ENCODE data around the gene ATP8A2.
A peak's percentile ranks its signal among the peaks of the same experiment; 100 is the strongest.
"Not testable (repeated sequence)": the region's sequence is repeated elsewhere in the genome, so short reads cannot be mapped to it uniquely, and the experiment has no call there.

ATP8A2 gene

DNA sequence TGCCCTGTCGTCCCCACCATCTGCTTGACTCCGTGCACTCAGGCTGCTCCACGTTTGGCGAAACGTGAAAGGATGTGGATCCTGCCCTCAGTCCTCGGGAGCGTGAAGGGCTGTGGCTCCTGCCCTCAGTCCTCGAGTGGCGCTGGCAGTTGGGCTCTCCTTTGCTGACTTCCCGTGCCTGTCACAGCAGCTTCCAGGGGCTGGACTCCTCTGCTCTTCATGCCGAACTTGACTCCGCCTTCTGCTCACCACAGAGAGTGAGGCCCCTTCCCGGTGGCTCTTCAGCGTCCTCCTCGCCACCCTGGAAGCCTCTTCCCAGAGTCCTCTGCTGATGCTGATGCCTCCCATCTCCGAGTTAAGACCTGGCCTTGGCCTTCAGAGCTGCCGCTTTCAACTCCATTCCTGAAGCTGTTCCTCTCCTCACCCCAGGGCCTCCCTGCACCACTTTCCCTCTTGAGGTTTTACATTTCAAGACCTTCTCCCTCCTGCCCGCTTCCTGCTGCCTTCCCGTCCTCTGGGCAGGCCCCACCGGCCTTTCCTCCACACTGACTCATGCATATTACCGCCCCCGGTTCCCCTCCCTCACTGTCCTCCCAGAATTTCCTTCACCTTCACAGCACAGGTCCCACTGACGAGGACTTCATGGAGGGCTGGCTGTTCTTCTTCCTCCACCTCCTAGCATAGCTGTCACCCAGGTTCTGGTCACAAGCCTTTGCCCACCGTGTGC, 568.4 kb downstream of the ATP8A2 start:
- DNase-seq, result no peak

GRCh38 chr13:25943081-25943480, 571.3 kb downstream of the ATP8A2 start:
- no peak for DNase-seq

DNA sequence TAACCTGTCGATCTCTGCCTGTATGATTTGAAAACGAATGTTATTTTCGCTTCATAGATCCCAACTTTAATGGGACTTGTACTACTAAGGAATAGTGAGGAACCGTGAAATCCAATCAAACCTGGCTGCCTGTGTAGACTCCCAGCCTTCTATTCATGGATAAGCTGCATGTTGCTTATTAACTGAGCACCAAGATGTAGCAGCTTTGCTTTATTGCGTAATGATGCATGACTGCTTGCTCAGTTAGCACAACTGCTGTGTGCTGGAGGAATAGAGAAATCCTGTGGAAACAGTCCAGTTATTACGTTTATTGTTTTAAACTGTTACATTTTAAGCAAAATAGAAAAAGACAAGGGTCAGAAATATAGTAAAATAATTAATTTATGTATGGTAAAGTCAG, 571.9 kb downstream of the ATP8A2 start:
- DNase-seq, result no peak

GRCh38 chr13:25945596-25945995, 573.8 kb downstream of the ATP8A2 start:
- no peak for DNase-seq

DNA sequence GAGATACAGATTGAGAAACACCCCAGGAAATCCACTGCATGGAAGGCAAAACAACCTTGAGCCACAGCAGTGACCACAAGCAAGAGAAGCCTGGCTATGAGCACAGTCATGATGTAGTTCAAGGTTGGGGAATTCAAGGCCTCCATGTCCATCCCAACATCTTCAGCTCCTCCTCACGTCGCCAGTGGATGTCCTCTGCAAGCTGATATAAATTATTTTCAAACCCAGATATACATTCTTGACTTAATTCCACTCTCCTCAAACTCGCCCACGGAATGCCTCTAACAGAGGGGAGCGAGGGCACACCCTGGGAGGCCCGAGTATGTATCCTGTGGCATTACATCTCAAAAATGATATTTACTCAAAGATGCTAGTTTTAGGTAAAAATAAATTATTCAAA, 574.5 kb downstream of the ATP8A2 start:
- DNase-seq, result no peak

DNA sequence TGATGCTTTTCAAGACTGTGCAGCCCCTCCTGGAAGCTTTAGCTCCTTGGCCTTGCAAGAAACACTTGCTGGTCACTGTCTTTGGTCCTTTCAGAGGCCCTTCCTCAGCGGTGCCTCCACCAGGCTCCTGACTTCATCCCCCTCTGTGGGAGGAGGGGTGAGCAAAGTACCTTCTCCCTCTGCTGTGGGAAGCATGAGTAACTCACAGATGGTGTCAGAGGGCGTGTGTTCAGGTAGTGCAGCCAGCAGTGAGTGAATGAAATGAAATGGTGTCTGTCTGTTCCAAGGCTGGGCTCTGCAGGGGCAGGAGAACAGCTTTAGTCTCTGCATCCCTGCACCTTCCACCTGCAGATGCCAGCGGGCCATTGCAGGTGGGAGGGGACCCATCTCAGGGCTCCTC, 577.1 kb downstream of the ATP8A2 start:
- no peak for DNase-seq

DNA sequence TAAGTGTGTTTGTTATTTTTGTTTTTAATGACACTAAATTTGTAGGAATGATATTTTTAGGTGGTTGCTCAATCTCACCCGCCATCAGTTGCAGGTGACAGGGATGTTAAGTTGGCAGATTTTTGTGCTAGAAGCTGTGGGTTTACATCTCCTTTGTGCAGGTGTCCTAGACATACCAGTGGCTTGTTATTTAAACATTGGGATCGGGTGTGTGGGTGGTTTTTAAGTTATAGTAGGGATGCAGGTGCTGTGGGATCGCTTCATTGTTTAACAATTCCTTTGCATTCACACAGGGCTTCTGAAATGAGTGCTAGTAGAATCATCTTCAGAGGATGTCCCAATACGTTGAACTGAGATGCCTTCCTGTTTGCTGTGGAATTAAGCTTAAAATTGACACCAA, 580.1 kb downstream of the ATP8A2 start:
- DNase-seq, result no peak

DNA sequence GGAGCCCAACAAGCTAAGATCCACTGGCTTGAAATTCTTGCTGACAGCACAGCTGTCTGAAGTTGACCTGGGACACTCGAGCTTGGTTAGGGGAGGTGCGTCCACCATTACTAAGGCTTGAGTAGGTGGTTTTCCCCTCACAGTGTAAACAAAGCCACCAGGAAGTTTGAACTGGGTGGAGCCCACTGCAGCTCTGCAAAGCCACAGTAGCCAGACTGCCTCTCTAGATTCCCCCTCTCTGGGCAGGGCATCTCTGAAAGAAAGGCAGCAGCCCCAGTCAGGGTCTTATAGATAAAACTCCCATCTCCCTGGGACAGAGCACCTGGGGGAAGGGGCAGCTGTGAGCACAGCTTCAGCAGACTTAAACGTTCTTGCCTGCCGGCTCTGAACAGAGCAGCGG, 582.3 kb downstream of the ATP8A2 start:
- DNase-seq, result not testable (repeated sequence)

DNA sequence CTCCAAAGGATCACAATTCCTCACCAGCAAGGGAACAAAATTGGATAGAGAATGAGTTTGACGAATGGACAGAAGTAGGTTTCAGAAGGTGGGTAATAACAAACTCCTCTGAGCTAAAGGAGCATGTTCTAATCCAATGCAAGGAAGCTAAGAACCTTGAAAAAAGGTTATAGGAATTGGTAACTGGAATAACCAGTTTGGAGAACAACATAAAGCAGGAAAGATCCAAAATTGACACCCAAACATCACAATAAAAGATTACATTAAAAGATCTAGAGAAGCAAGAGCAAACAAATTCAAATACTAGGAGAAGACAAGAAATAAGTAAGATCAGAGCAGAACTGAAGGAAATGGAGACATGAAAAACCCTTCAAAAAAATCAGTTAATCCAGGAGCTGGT, 583.2 kb downstream of the ATP8A2 start:
- DNase-seq, result not testable (repeated sequence)

DNA sequence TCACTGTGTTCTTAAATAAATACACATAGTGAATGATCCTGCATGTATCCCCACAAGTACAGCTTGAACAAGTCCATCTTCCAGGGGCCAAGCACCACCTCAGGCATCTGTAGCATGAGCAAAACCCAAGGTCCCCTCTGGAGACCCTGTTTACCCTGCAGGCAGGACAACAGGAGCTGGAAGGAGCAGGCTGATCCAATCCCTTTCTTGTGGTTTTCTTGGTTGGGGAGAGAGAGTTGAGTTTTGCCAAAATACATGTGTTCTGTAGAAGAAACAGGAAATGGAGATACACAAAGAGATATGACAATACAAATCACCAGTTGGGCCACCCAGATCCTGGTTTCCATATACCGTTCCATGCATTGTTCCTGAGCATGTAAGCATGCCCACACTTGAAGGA, 587.2 kb downstream of the ATP8A2 start:
- DNase-seq, result no peak

DNA sequence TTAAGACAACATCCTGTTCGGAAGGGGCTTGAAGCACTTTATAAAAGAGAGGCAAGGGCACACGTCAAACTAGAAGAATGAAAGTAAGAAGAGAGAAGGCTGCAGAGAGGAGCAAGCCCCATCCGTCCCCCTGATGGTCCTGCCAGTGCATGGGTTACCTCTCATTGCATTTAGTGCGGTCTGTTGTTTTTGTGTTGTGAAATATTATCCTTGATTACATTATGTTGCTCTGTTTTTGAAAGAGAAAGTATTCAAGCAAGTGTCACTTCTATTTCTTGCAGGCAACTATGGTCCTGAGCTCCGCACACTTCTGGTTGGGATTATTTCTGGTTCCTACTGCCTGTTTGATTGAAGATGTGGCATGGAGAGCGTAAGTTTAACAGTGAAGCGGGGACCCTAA, 589.5 kb downstream of the ATP8A2 start:
- no peak for DNase-seq

DNA sequence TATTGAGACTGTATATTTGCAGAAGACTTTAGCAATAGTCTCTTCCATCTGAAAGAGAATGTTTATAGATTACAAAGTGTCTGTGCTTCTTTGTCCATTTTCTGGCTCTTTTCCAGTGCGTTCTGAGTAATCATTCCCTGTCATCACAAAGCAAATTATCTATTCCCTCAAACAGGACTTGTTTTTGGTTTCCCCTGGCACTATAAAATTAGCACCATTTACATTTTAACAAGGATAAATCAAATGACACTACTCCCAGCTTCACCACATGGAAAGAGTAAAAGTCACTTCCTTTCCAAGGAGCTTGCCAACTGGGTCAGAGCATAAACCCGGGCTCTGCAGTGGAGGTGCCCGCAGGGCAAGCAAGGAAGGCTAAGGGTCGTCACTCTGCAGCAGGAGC, 591.9 kb downstream of the ATP8A2 start:
- DNase-seq, result no peak

GRCh38 chr13:25965596-25965995, 593.8 kb downstream of the ATP8A2 start:
- DNase-seq, result no peak

GRCh38 chr13:25966086-25966485, 594.3 kb downstream of the ATP8A2 start:
- no peak for DNase-seq

DNA sequence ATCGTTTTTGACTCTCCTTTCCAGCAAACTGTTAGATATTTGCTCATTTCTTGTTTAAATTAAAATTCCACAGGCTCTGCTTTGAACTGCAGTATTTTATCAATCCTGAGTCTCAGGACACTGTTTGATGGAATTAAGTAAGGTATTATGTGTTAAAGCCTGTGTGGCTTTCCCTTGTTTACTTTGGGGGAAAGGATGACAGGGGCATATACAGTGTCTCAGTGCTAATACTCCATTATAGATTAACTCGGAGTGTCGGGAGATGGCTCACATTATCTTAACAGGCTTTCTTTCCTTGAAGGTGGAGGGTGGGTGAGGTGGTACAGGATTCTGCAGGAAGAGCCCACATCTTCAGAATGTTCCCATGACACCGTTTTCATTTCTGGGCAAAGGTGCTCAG, 595.4 kb downstream of the ATP8A2 start:
- DNase-seq, result no peak

DNA sequence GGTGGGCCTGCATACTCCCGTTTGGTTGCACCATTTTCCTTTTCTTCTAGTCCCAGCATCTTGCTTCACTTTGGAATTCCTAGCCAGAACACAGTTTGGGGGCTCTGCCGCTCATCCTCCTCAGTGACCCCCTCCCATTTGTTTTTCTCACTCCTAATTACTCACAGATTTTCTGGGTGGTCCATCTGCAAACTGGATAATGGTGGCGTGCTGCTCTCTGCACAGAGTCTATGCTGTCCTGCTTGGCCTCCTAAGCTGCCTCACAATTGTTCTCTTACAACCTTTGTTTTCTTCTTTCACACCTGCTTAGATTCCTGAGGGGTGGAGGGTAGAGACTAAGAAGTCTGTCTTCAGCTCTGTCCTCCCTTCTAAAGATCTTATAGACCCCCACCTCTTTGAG, 599.3 kb downstream of the ATP8A2 start:
- DNase-seq, result no peak

DNA sequence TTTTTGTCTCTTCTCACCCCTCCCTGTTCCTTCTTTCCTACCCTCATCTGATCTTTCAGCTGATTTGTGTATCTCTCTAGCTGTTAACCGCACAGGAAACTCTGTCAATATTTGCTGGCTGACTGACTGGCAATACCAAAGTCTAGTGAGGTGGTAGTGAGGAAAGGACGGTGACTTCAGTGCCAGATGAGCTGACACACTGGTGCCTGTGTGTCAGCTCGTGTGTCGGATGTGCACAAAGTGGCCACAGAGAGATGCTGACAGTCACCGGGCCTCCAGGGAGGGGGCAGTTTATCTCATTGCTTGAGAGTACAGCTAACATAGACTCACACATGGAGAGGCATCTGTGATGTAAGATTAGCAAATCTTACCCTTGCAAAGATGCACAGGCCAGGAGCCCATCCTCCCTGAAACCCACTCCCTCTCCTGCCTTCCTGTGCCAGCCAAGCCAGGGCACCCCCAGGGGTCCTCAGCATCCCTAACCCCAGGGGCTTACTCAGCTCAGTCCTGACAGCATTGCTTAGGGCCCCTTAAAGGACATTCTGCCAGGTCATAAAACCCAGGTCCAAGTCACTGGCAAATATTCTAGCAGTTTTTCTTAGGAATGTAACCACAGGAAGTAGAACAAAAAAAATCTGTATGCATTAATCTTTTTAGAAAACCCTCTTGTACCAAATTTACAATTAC, 599.8 kb downstream of the ATP8A2 start:
- no peak for DNase-seq

GRCh38 chr13:25973085-25973484, 601.3 kb downstream of the ATP8A2 start:
- no peak for DNase-seq

GRCh38 chr13:25973576-25973975, 601.8 kb downstream of the ATP8A2 start:
- no peak for DNase-seq

- DNase-seq, result peak; percentile 4
These were observed 605.4 kb downstream of the ATP8A2 start for GRCh38 chr13:25977216-25977615.

DNA sequence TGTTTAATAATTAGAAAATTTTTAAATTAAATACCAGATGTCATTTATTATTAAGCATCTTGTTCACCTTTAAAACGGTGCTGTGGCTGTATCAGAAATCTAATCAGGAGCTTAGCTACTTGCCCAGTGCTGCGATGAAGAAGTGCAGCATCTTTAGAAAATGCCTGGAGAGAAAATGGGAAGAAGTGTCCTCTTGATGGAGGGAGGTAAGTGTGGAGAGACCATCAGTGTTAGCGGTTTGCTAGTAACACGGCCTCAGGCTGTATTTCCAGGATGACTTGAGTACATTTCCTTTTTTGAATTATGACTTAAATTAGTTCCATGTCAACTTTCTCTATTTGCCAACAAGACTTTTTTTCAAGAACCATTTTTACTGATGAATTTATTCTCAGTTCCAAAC, 605.9 kb downstream of the ATP8A2 start:
- DNase-seq, result no peak

- no peak for DNase-seq
These were observed 607.2 kb downstream of the ATP8A2 start for GRCh38 chr13:25978961-25979360.

GRCh38 chr13:25979371-25979770, 607.6 kb downstream of the ATP8A2 start:
- DNase-seq, result no peak

DNA sequence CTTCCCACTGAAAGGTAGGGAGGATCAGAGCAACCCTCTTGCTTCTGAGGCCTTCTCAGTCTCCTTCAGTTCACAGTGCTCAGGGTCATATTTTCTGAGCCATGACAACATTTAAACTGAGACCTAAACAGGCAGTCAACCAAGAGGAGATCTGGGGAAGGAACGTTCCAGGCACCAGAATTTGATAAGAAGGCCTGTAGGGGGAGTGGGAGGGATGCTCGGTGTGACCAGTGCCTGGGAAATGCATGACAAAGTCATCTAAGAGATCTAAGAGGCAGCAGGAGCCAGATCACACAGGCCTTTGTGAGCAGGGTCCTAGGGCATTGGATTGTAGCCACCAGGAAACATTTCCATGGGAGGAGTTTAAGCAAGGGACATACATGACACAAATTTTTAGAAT, 608.5 kb downstream of the ATP8A2 start:
- DNase-seq, result no peak

DNA sequence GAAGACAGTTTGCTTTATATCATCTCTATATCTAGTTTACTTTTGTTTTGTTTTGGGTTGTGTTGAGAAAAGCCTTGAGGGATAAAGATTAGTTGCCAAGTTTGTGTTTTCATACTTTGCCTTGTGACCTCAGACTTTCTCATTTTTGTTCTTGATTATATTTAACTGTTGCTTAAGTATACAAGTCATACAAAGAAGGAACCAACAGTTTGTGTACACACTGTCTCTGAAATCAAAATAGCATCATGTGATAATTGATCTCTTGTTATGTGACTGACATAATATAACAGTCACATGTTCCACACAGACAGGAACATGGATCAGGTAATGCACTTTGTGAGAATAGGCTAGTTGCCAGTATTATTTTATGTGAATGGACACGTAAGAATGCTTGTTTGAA, 609.3 kb downstream of the ATP8A2 start:
- DNase-seq, result no peak

All from NCI-H146 (cell line).